Endothelial cell of umbilical vein (primary cell): ENCODE results near the gene SEPTIN7. TPM values are rescaled to one million over a fixed set of nuclear protein-coding genes. Genes with fewer than 3 reads are reported as not detected.
"Not testable (repeated sequence)": the region's sequence is repeated elsewhere in the genome, so short reads cannot be mapped to it uniquely, and the experiment has no call there.

Experiments used
- BruUV-seq: library from RNA; stranded (reverse); fragments of 400-500 nt; replicated peaks from 2 replicates; lab custom pipeline; 2021; lab: Mats Ljungman, UMichigan
- CTCF ChIA-PET: fragments of 300-600, 350-600 bp; sonication (Branson Sonifier 250); formaldehyde crosslinking; loops from one replicate; lab custom pipeline; 2021; ENCODE audit warnings: antibody characterized with exemption, inconsistent platforms; lab: Charles Lee
- POLR2A ChIA-PET: fragments of 300-600, 350-600 bp; sonication (Branson Sonifier 250); formaldehyde crosslinking; loops from one replicate; lab custom pipeline; 2021; ENCODE audit warnings: antibody characterized with exemption, inconsistent platforms; lab: Charles Lee
- DNase-seq: peaks from one replicate; pipeline ENCODE4 v3.0.0-alpha.2; 2011; ENCODE audit warnings: low read depth, low spot score
- FAIRE-seq: peaks from 2 replicates; lab custom pipeline; 2011; peaks lifted over from hg19 to GRCh38; lab: Jason Lieb, UNC
- H2AFZ ChIP-seq: 2 replicates; pipeline ENCODE4 v1.6.0; 2012; ENCODE audit warnings: low read depth, low read length, control low read depth, inconsistent platforms
- H3K27ac ChIP-seq: 2 replicates; pipeline ENCODE4 v1.5.1; 2011; ENCODE audit warnings: low read depth, mild to moderate bottlenecking, control low read depth, low read length, moderate library complexity; ENCODE audit not compliant: insufficient read depth
- H3K27me3 ChIP-seq, 2 experiments: 2 replicates each; pipeline versions ENCODE4 v1.6.0 to v1.6.1; 2011; ENCODE audit warnings: low read length in 2 of 2, mixed read lengths in 1 of 2; ENCODE audit not compliant: control insufficient read depth in 2 of 2, insufficient read depth in 2 of 2
- H3K36me3 ChIP-seq, 2 experiments: 2 replicates in 1 of 2; 3 replicates in 1 of 2; pipeline ENCODE4 v1.5.1; 2011; ENCODE audit warnings: low read length in 2 of 2, mild to moderate bottlenecking in 1 of 2, moderate library complexity in 1 of 2; ENCODE audit not compliant: control insufficient read depth in 2 of 2, insufficient read depth in 2 of 2; ENCODE audit errors: extremely low read depth in 1 of 2
- H3K4me1 ChIP-seq: 3 replicates; pipeline ENCODE4 v1.5.1; 2011; ENCODE audit warnings: mild to moderate bottlenecking, low read length; ENCODE audit not compliant: control insufficient read depth, insufficient read depth; ENCODE audit errors: extremely low read depth
- H3K4me2 ChIP-seq: 2 replicates; pipeline ENCODE4 v1.6.1; 2011; ENCODE audit warnings: low read length, control low read depth, mixed read lengths; ENCODE audit not compliant: insufficient read depth
- H3K4me3 ChIP-seq, 3 experiments: fragments of 200-600 bp in 1 of 3; sonication (generic), shearing (Covaris generic) in 1 of 3; replicated peaks in 1 of 3; 2 replicates each; pipeline ENCODE4 v1.5.1; 2011 to 2016; ENCODE audit warnings: control low read depth in 3 of 3, low read length in 3 of 3, mild to moderate bottlenecking in 2 of 3, inconsistent platforms in 1 of 3, low read depth in 1 of 3, moderate library complexity in 1 of 3; ENCODE audit not compliant: insufficient read depth in 1 of 3
- H3K79me2 ChIP-seq: 2 replicates; pipeline ENCODE4 v1.6.0; 2012; ENCODE audit warnings: low read length, inconsistent platforms; ENCODE audit not compliant: control insufficient read depth, insufficient read depth
- H3K9ac ChIP-seq: replicated peaks from 2 replicates; pipeline ENCODE3; 2011; ENCODE audit warnings: low read length, control low read depth; ENCODE audit not compliant: insufficient read depth; ENCODE audit errors: extremely low read depth
- H3K9me1 ChIP-seq: replicated peaks from 3 replicates; pipeline ENCODE4 v1.6.0; 2011; ENCODE audit warnings: mild to moderate bottlenecking, low read length; ENCODE audit not compliant: control insufficient read depth, insufficient read depth; ENCODE audit errors: extremely low read depth
- H3K9me3 ChIP-seq: replicated peaks from 2 replicates; pipeline ENCODE4 v1.5.1; 2012; ENCODE audit warnings: low read length, inconsistent platforms; ENCODE audit not compliant: control insufficient read depth, insufficient read depth
- H4K20me1 ChIP-seq: replicated peaks from 2 replicates; pipeline ENCODE3; 2011; ENCODE audit warnings: mild to moderate bottlenecking, low read length; ENCODE audit not compliant: control insufficient read depth, insufficient read depth; ENCODE audit errors: extremely low read depth
- CTCF ChIP-seq, 2 donors: IDR thresholded peaks; 1 replicate in 1 of 2; 2 replicates in 1 of 2; pipeline ENCODE4 v1.5.1; 2011; ENCODE audit warnings: low read length in 2 of 2, mild to moderate bottlenecking in 2 of 2, moderate library complexity in 2 of 2, control low read depth in 1 of 2, inconsistent platforms in 1 of 2, low read depth in 1 of 2; ENCODE audit not compliant: insufficient read depth in 1 of 2; ENCODE audit errors: extremely low read depth in 1 of 2
- FOS ChIP-seq: IDR thresholded peaks from 2 replicates; pipeline ENCODE4 v1.6.1; 2011; ENCODE audit warnings: mild to moderate bottlenecking, low read length, moderate library complexity, borderline replicate concordance; ENCODE audit not compliant: insufficient read depth
- GATA2 ChIP-seq: IDR thresholded peaks from 2 replicates; pipeline ENCODE4 v1.7.0; 2011; ENCODE audit warnings: low read depth, mild to moderate bottlenecking, moderate library complexity, mixed read lengths, low read length; ENCODE audit not compliant: insufficient read length, insufficient read depth
- JUN ChIP-seq: IDR thresholded peaks from 2 replicates; pipeline ENCODE4 v1.6.1; 2011; ENCODE audit warnings: borderline replicate concordance, low read depth; ENCODE audit not compliant: insufficient read length, insufficient read depth
- dilution Hi-C: fragments of 300-500 bp; cut with MboI; formaldehyde crosslinking; loops from one replicate; pipeline ENCODE4 v1.15.0; 2019; ENCODE audit warnings: low sequenced_read_pairs; ENCODE audit not compliant: extremely low pct_ligation_motif_present
- intact Hi-C: fragments of 100-400 bp; cut with micrococcal nuclease; formaldehyde crosslinking; loops from one replicate; pipeline ENCODE4 v1.10.0; 2022
- polyA plus RNA-seq, 4 experiments: library from polyadenylated mRNA; depleted of rRNA in 3 of 4; stranded (reverse) in 3 of 4; unstranded in 1 of 4; fragments of >200 nt; gene quantifications; 2 replicates each; pipeline versions ENCODE4 v1.2.1 to v1.2.3, GENCODE V29; 2011 to 2012; ENCODE audit warnings: missing spikeins in 1 of 4
- total RNA-seq: library from RNA; stranded (reverse); gene quantifications from 2 replicates; pipeline ENCODE4 v1.2.3, GENCODE V29; 2021

The SEPTIN7 gene
- total and polyA plus RNA-seq, 2 donors (not counting 3 experiments of a cell fraction or from before 2014, with no cell fraction given), result 73.6 to 228 TPM

GRCh38 chr7:35754741-35755140 lies 46.1 kb upstream of the SEPTIN7 start:
- TF ChIP-seq JUN (no peak), GATA2 (no peak), CTCF (IDR thresholded peaks at IDR 0.05; ENCODE audit: extremely low read depth in 1 of 2, insufficient read depth in 1 of 2, low read depth in 1 of 2, low read length in 2 of 2) (no peak), FOS (no peak)
- intact Hi-C loops (no loop called here), dilution Hi-C loops (no loop called here)
- Histone ChIP-seq H3K4me2 (no peak overlapping the region), H3K79me2 (no peaks in the 10 kb centered on the region), H3K9me3 (no peaks in the 10 kb centered on the region), H3K27ac (no peak overlapping the region), H3K4me1 (no peaks in the 10 kb centered on the region), H4K20me1 (no peaks in the 10 kb centered on the region), H3K27me3 (peaks cover 0 to 7% of the 10 kb centered on the region in 2 experiments), H3K4me3 (no peak overlapping the region), H3K9ac (no peak overlapping the region), H3K9me1 (no peaks in the 10 kb centered on the region), H3K36me3 (no peaks in the 10 kb centered on the region), H2AFZ (no peak overlapping the region)
- CTCF ChIA-PET, result interaction anchor here (1.0 to 1.3 kb wide), 2 partner anchors 10 to 45 kb away, joined by 3 to 4 read pairs; no protein-coding TSS in a partner anchor
- no TSS peak for BruUV-seq
- POLR2A ChIA-PET, result no interaction called here
- DNase-seq, result no peak
- no peak for FAIRE-seq

- Histone ChIP-seq H3K79me2 (no peaks in the 10 kb centered on the region), H3K9ac (no peak overlapping the region), H2AFZ (no peak overlapping the region), H3K27ac (no peak overlapping the region), H3K9me3 (no peaks in the 10 kb centered on the region), H3K4me2 (no peak overlapping the region), H3K27me3 (peaks cover 0 to 7% of the 10 kb centered on the region in 2 experiments), H3K9me1 (no peaks in the 10 kb centered on the region), H3K36me3 (no peaks in the 10 kb centered on the region), H3K4me3 (no peak overlapping the region), H3K4me1 (no peaks in the 10 kb centered on the region), H4K20me1 (no peaks in the 10 kb centered on the region)
- DNase-seq (no peak), FAIRE-seq (no peak)
- POLR2A ChIA-PET, result no interaction called here
- no peak for TF ChIP-seq GATA2
- dilution Hi-C loops, result no loop called here
- CTCF ChIA-PET, result interaction anchor here (1.0 to 1.3 kb wide), 2 partner anchors 46 kb away, joined by 3 to 4 read pairs; no protein-coding TSS in a partner anchor
- no TSS peak for BruUV-seq
- intact Hi-C loops, result no loop called here
Observed at GRCh38 chr7:35755711-35756110, 45.1 kb upstream of the SEPTIN7 start.

GRCh38 chr7:35756453-35756852 lies 44.4 kb upstream of the SEPTIN7 start:
- H4K20me1 ChIP-seq, H3K4me2 ChIP-seq, H3K79me2 ChIP-seq, intact Hi-C loops, H3K27me3 ChIP-seq, DNase-seq, H2AFZ ChIP-seq, H3K4me1 ChIP-seq, H3K9me3 ChIP-seq, H3K27ac ChIP-seq, BruUV-seq, H3K9me1 ChIP-seq, POLR2A ChIA-PET, FAIRE-seq, H3K4me3 ChIP-seq, H3K36me3 ChIP-seq, dilution Hi-C loops, H3K9ac ChIP-seq: not testable (repeated sequence)
- CTCF ChIA-PET, result interaction anchor here (1.3 kb wide), 1 partner anchor 47 kb away, joined by 3 read pairs; no protein-coding TSS in a partner anchor
